DMS 273 treated with DMSO at 0.1 percent for 48 hours (cell line): Measurements from ENCODE around the gene SLC1A4.
"Not testable (repeated sequence)": the region's sequence is repeated elsewhere in the genome, so short reads cannot be mapped to it uniquely, and the experiment has no call there.

ENCODE experiments used
- DNase-seq: peaks from one replicate; lab custom pipeline; 2025; lab: John Stamatoyannopoulos, UW

Gene SLC1A4

DNA sequence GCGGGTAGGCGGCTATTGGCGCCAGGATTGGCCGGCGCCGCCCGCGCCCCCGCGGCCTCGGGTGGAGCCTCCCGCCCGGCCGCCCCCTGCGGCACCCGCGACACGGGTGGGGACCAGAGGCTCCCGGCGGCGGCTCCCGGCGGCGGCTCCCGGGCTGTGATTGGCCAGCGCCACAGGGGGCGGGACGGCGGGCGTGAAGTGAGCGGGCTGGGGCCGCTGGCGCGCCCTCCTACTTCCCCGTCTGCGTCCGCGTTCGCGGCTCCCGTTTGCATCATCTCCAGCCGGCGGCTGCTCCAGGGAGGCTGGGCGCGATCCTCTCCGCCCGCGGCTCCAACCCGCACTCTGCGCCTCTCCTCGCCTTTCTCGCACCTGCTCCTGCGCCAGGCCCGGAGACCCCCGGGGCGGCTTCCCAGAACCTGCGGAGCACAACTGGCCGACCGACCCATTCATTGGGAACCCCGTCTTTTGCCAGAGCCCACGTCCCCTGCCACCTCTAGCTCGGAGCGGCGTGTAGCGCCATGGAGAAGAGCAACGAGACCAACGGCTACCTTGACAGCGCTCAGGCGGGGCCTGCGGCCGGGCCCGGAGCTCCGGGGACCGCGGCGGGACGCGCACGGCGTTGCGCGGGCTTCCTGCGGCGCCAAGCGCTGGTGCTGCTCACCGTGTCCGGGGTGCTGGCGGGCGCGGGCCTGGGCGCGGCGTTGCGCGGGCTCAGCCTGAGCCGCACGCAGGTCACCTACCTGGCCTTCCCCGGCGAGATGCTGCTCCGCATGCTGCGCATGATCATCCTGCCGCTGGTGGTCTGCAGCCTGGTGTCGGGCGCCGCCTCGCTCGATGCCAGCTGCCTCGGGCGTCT lies at the start of gene SLC1A4:
Gene SLC1A4, plus strand, starts transcription at position 274 of the 856 bp plus-strand sequence. Its CDS starts 245 bp downstream, at position 519.
- peak; percentile 77 for DNase-seq

DNA sequence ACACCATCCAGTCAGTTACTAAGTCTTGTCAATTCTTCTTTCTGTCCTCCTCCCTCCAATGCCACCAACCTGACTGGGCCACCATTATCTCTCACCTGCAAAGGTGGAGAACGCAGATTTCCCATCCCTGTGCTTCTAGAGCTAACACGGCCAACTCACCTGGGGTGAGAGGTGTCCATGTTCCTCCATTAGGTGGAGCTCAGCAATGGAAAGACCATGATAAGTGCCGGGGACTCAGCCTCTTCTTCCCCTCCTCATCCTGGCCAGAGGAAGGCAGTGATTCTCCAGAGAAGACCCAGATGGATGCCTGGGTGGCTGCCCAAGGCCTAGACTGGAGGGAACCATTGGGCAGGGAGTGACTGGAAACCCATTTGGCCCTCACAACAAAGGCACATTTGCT lies 48.1 kb upstream of the SLC1A4 start:
- DNase-seq = no peak

DNA sequence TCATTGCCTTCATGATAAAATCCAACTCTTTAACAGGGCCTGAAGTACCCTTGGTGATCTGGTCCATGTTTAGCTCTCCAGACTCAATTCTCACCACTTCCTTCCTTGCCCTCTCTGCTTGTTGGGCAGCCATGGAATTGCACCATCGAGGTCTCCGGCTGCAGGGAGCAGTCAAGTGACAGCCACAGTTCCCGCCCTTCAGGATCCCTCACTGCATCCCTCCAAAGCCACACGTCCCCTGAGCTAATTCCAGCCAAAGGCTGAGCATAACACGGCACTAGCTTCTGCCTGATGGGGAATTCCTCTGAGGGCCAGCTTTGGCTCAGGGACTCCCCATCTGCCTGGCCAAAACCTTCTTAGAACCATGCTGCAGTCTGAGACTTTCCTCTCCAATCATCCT lies 47.4 kb upstream of the SLC1A4 start:
- no peak for DNase-seq

DNA sequence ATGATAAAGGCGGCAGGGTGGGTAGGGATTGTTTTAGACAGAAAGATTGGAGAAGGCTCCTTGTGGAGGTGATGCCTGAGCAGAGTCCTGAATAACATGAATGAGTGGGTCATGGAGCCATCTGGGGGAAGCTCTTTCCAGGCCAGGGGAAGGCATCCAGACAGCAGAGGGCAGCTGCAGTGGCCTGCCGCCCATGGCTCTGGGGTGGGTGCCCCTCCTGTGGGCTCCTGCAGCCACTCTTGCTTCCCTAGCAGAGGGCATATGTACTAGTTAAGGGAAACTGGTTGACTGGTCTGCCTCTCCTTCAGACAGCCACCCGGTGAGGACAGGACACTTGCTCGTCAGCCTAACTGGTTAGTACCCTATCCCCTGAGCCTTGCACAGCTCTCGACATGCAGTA lies 46.5 kb upstream of the SLC1A4 start:
- DNase-seq = no peak

DNA sequence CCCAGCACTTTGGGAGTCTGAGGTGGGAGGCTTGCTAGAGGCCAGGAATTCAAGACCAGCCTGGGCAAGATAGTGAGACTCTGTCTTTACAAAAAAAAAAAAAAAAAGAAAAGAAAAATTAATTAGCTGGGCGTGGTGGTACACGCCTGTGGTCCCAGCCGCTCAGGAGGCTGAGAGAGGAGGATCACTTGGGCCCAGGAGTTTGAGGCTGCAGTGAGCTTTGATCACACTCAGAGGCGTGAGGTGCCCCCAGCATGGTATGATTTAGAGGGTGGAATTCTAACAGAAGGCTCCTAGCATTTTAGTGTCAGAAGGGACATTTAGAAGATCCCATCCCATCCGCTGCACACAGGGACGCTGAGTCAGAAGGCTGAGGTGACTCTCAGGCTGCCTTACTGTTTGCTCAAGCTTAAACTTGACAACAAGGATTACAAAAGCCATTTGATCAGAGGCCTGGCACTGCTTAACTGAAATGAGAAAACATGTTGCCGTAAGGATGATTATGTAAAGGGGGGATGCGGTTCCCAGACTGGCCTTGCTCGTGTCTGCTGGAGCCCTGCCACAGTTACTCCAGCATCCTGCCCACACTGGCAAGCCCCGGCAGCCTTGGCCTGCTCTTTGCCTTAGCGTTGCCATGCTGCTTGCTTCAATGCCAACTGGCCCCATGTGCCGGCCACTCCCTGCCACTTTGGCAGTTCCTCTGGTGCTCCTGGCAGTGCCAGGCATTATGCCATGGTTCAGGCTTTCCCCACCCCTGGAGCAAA lies 45.6 kb upstream of the SLC1A4 start:
- DNase-seq = no peak

DNA sequence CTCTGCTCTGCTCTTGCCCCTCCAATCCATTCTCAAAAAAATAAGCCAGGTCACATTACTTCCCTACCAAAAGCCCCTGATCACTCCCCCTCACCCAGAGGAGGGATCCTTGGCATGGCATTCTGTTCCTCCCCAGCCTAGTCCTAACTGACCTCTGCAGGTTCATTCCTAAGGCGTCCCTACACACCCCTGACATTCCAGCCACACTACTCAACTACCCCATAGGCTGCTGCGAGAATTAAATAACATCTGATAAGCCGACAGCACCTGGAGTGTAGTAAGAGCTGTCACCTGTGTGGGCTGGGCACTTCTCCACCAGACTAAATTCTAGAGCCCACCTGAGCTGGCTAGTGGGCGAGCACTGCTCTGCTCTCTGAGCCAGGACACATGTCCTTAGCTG lies 44.7 kb upstream of the SLC1A4 start:
- DNase-seq = no peak

DNA sequence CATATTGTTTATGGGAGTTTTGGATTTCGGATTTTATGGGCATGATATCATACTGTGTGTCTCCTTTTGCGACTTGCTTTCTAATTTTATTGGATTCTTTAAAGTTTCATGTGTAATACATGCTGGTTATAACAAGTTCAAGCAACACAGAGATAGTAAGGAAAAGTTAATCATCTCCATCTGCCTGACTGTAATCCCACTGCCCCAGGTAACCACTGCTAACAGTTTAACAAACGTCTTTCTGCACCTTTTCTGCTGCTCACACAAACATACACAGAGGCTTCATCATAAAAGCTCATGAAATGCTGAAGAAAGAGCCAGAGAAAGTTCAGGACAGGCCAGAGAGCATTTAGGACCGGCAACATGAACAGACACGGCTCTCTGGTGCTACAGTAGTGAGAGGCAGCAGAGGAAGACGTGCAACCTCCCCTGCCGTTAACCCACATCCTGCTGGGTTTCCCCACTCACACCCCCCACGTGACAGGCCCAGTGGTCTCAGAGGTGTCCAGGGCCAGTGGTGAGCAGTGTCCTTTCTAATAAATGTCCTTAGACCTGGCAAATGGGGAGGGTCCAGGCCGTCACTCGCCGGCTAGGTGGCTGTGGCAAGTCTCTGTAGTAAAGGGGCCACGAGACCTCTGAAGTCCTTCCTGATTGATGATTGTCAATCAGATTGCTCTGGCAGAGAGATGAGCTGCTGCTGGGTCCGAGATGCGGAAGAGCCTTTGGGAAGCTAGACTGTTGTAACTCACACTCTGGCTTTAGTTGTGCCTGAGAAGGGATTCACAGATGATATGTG lies 43.0 kb upstream of the SLC1A4 start:
- no peak for DNase-seq

DNA sequence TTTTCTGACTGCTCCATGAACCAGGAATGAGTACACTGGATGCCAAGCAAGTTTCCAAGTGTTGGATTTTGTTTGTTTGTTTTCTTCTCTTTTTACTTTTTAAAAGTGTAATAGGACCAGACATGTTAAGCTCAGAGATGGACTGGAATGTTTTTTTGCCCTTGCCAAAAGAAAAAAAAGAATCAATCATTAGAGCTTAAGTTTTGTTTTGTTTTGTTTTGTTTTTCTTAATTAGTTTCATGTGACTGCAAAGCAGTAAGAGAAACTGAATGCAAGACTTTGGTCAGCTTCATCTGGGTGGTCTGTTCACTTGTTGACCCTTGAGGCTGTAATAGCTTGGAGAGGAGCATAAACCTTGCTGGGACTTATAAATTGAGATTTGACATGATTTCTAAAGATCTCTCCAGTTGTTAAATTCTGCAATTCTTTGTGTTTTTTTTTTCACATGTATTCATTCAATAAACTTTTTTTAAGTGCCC lies 42.4 kb upstream of the SLC1A4 start:
- no peak for DNase-seq

DNA sequence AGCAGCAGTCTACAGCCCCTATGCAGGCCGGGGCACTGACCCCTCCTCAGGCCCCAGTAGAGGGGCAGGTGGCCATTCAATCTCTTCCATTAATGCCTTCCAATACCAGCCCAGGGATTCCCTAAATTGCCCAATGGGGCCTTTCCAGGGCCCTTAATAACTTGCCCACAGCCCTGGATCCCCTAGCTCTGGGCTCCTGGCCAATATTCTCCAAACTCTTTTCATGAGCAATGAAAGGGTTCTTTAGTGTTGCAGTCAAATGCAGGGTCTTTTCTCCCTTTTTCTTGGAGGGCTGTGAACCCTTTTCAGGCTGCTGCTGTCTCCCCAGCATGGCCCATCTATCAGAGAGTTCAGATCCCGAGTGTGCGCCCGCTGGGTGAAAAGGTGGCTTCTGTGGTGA lies 41.3 kb upstream of the SLC1A4 start:
- DNase-seq = no peak

DNA sequence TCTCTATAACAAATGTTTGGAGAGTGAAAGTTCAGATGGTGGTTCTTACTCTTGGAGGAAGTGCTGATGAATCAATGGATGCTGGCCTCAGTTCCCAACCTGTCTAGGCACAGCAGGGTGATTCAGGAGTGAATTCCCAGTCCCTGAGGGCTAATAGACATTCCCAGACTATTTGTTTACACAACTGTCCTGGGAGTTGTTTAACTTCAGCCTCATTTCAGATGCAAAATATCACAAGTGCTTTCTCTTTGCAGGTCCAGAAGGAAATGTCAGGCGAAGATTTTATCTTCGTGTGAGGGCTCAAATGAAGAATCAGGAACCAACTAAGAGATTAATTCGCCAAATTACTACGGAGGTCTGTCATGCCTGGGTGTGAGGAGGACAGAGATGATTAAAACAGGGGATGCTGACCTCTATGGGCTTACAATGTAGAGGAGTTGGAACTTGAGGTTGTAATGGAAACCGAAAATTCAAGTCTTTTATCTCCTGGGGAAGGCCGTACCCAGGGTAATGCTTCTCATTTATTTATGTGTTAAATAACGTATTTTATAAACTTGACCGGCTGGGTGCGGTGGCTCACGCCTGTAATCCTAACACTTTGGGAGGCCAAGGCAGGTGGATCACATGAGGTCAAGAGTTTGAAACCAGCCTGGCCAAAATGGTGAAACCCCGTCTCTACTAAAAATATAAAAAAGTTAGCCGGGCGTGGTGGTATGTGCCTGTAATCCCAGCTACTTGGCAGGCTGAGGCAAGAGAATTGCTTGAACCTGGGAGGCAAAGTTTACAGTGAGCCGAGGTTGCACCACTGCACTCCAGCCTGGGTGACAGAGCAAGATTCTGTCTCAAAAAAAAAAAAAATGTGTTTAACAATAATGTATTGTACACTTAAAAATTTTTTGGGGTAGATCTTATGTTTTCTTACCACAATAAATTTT lies 38.7 kb upstream of the SLC1A4 start:
- no peak for DNase-seq

DNA sequence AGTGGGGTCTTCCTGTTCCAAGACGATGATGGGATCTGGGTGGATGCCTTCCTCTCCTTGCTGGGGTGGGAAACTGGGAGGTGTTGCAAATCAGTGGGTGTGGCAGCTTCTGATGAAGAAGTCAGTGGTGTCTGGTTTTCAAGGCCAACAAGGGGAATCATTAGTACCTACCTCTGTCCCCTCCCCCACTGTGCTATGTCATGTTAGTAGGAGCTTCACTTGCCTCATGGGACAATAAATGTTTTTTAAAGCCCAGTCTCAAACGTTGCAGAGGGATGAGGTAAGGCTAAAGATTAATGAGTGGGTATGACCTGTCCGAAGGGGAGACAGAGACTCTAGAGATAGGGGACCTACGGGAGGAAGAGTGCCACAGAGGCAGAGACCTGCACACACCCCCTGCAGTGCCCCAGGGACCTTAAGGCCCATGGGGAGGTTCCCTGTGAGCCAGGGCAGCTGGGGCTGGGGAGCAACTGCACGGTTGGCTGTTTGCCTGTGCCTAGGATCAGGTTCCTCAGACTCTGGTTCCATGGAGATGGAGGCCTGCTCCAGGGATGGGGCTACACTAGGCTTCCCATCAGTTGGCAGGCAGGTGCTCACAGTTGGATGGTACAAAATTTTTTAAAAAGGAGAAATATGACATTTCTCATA lies 37.8 kb upstream of the SLC1A4 start:
- DNase-seq = no peak

DNA sequence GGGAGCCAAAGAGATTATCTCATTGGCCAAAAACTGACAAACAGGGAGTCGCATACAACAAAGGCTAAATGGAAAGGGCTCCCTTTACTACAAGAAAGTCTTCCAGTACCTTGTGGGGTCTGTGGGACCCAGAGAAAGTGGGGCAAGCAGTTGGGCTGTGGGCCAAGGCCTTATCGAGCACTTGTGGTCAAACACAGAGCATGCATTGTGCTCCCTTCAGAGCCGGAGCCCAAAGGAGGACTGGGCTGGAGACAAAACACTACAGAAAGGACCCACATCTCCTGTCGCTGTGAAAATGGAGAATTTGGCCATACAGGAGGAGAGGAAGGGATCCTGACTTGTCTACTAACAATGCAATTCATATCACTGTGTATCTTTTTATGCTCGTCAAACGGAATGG lies 37.1 kb upstream of the SLC1A4 start:
- DNase-seq = no peak

DNA sequence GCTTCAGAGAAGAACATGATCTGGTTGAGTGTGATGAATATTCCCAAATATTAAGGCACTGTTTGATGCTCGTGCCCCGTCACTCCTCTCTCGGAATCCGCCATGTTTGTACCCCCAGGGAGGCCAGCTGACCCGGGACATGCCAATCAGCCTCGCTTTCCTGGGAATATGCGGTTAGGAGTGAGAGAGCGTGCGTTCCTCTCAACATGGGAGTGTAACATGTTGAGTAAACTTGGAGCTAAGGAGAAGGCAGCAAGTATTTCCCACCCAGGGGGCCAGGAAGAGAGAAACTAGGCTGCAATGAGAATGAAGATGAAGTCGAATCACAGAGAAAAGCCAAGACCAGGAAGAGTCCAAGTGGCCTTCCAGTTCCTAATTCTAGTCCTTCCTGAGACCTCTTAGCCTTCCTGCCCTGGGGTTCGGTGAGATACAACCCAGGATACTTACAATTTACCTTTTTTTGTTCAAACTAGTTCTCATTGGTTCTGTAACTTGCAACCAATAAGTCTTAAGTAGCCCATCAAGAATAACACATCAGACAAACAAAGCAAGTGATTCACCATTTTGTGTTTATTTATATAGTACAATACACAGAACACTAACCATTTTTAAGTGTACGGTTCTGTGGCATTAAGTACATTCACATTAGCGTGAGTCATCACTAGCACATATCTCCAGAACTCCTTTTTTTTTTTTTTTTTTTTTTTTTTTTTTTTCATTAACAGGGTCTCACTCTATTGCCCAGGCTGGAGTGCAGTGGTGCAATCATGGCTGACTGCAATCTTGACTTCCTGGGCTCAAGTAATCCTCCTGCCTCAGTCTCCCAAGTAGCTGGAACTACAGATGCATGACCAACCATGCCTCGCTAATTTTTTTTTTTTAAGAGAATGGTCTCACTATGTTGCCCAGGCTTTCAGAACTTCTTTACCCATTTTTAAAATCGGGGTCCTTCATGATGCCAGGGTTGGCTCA lies 36.4 kb upstream of the SLC1A4 start:
- DNase-seq = no peak

DNA sequence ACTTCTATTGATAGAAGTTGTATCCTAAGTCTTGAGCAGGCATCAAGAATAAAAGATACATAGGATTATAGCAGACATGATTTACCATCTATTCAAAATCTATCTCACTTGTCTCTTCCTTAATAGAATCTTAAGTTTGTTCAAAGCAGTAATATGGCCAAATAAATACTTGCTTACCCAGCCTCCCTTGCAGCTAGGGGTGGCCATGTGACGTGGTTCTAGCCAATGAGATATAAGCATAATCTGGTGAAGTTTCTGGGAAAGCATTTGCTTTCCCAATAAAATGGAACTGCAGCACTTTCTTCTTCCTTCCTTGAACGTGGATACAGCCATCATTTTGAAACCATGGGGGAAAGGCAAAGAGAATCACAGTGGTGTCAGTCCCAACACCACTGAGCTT lies 33.7 kb upstream of the SLC1A4 start:
- no peak for DNase-seq

DNA sequence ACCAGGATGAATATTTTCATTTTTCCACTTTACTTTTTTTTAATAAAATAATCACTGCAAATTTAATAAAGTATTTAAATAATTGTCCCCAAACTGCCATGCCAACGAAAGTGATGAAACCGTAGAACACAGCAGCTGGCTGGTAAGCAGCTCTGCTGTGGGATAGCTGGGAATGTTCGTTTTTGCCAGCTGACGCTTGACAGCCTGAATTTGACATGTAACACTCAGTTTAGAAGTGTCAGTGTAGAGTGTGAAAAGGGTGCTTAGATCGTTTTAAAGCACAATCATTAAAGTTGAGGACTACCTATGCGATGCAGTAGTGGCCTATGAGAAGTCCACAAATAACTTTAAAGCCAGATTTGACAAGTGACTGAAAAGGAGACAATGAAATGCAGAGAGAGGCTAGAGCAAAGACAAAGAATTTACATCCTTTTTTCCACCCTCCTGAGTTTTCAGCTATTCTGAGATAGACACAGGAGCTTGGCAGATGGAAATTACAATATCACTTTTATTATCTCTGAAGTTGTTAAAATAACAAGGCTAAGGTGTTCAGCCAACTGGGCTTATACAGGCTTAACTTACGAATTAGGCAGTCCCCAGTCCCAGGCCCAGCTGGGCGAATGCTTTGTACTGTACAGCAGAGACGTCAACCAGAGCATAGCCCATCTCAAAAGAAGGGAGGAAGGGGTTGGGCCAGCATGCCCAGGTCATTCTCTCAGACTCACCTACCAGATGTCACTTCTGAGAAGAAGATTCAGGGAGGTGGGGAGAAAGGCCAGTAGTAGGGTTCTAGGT lies 31.9 kb upstream of the SLC1A4 start:
- no peak for DNase-seq

DNA sequence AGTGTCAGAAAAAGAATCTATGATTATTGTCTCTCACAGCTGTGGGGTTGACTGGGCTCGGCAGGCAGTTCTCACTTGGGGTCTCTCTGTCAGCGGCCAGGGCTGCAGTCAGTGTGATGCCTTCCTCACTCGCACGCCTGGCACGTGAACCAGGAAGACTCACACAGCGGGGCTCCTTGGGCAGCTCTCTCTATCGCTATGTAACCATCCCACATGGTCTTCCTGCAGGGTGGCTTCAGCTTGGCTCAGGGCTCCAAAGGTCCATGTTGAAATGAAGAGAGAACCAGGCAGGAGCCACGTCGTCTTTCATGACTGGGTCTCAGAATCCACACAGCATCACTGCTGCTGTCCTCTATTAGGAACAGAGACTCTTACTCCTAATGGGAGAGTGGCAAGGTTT lies 30.6 kb upstream of the SLC1A4 start:
- DNase-seq = no peak

DNA sequence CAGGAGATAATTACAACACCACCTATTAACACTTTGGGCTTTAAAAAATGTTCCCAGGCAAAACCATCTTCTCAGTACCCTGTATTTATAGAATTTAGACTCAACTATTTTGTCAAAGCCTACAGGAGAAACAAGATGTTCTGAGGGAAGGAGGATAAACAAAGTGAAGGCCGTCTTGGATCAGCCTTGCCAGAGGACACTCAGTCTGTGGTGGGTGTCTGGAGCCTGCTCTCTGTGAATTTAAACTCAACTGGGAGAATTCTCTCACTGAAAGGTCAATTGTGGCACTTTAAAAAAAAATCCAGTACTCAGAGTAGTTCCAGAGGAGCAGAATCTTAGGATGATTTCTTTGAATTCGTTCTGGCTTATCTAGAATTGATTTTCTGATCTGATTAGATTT lies 28.4 kb upstream of the SLC1A4 start:
- DNase-seq = no peak

DNA sequence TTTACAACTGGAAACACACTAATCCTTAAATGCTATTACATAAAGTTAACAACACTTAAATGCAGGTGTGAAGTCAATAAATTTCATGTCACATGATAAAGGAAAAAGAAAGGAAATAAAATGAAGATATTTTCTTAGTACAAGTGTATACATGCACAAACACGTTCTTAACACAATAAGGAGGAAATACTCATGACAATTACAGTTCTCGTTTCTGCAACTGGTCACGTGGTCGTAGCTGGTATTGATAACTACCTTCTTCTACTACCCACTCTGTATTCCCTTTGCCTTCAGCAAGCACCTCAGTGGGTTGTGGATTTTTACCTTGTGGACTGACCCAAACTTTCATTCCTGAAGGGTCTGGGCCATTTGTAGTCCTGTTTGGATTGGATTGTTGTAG lies 26.1 kb upstream of the SLC1A4 start:
- not testable (repeated sequence) for DNase-seq

DNA sequence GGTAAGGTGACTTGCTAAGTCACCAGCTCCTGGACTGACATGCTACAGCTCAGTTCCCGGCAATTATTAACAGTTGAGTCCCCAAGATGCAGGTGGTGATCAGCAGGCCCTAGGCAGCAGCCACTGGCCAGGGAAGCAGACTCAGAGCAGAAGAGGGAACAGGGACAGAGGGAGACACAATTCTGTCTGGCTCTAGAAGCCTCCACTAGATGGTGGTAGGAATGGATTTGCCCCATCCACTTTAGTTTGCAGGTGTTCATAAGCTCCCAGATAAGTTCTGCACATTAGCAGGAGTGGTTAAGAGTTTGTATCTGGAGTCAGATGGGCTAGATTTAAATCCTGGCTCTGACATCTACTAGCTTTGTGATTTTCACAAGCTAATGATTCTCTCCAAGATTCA lies 25.5 kb upstream of the SLC1A4 start:
- no peak for DNase-seq
